H9 (cell line): ENCODE results near the gene EFCAB6. TPM values are rescaled to one million over a fixed set of nuclear protein-coding genes. Genes with fewer than 3 reads are reported as not detected.

Experiments
- DNase-seq: peaks from one replicate; pipeline ENCODE4 v3.0.0-alpha.2; 2017
- H2AFZ ChIP-seq: one replicate; pipeline ENCODE4 v1.6.1; 2013; ENCODE audit warnings: mild to moderate bottlenecking, low read length, control low read depth, moderate library complexity
- H2AK5ac ChIP-seq: 2 replicates; pipeline ENCODE4 v1.6.1; 2013; ENCODE audit warnings: low read length, control low read depth, mixed read lengths; ENCODE audit not compliant: insufficient read length
- H2BK120ac ChIP-seq: one replicate; pipeline ENCODE4 v1.6.1; 2013; ENCODE audit warnings: low read depth, mild to moderate bottlenecking, low read length, control low read depth, inconsistent platforms; ENCODE audit not compliant: poor library complexity, severe bottlenecking
- H2BK12ac ChIP-seq: 2 replicates; pipeline ENCODE4 v1.6.1; 2013; ENCODE audit warnings: low read length, control low read depth, mixed read lengths, low read depth; ENCODE audit not compliant: insufficient read length
- H2BK15ac ChIP-seq: 2 replicates; pipeline ENCODE4 v1.6.1; 2013; ENCODE audit warnings: low read depth, low read length, control low read depth
- H2BK20ac ChIP-seq: one replicate; pipeline ENCODE4 v1.6.1; 2013; ENCODE audit warnings: low read depth, mild to moderate bottlenecking, low read length, control low read depth, inconsistent platforms; ENCODE audit not compliant: poor library complexity, severe bottlenecking
- H2BK5ac ChIP-seq: 2 replicates; pipeline ENCODE4 v1.6.1; 2013; ENCODE audit warnings: low read length, control low read depth, mixed read lengths; ENCODE audit not compliant: insufficient read length
- H3K14ac ChIP-seq: 2 replicates; pipeline ENCODE4 v1.6.1; 2013; ENCODE audit warnings: low read length, control low read depth; ENCODE audit not compliant: insufficient read depth
- H3K18ac ChIP-seq: 2 replicates; pipeline ENCODE4 v1.6.1; 2013; ENCODE audit warnings: low read depth, mild to moderate bottlenecking, mixed read lengths, low read length, control low read depth; ENCODE audit not compliant: insufficient read length
- H3K23ac ChIP-seq: 2 replicates; pipeline ENCODE4 v1.6.1; 2013; ENCODE audit warnings: low read length, control low read depth, mixed read lengths, low read depth; ENCODE audit not compliant: insufficient read length
- H3K23me2 ChIP-seq: 2 replicates; pipeline ENCODE4 v1.6.1; 2013; ENCODE audit warnings: low read depth, mild to moderate bottlenecking, mixed read lengths, low read length, control low read depth; ENCODE audit not compliant: insufficient read length, poor library complexity, severe bottlenecking
- H3K27ac ChIP-seq: 2 replicates; pipeline ENCODE4 v1.5.1; 2013; ENCODE audit warnings: low read length, control low read depth, mixed read lengths, low read depth; ENCODE audit not compliant: insufficient read length
- H3K27me3 ChIP-seq: 2 replicates; pipeline ENCODE4 v1.6.1; 2013; ENCODE audit warnings: low read length, control low read depth, inconsistent platforms; ENCODE audit not compliant: insufficient read depth
- H3K4ac ChIP-seq: 2 replicates; pipeline ENCODE4 v1.6.1; 2013; ENCODE audit warnings: low read depth, mild to moderate bottlenecking, control low read depth, inconsistent platforms, low read length, moderate library complexity
- H3K4me1 ChIP-seq: 2 replicates; pipeline ENCODE4 v1.6.1; 2013; ENCODE audit warnings: low read length, control low read depth, inconsistent platforms; ENCODE audit not compliant: insufficient read depth
- H3K4me2 ChIP-seq: 2 replicates; pipeline ENCODE4 v1.6.1; 2013; ENCODE audit warnings: low read length, control low read depth, mixed read lengths; ENCODE audit not compliant: insufficient read length, insufficient read depth
- H3K56ac ChIP-seq: 2 replicates; pipeline ENCODE4 v1.6.1; 2013; ENCODE audit warnings: low read depth, mild to moderate bottlenecking, mixed read lengths, low read length, control low read depth; ENCODE audit not compliant: insufficient read length
- H3K79me1 ChIP-seq: 2 replicates; pipeline ENCODE4 v1.6.1; 2013; ENCODE audit warnings: low read depth, mild to moderate bottlenecking, moderate library complexity, low read length, control low read depth, inconsistent platforms; ENCODE audit not compliant: insufficient read depth, poor library complexity, severe bottlenecking
- H3K79me2 ChIP-seq: 2 replicates; pipeline ENCODE4 v1.6.1; 2013; ENCODE audit warnings: low read length, control low read depth, inconsistent platforms; ENCODE audit not compliant: insufficient read depth
- H3K9ac ChIP-seq: 2 replicates; pipeline ENCODE4 v1.6.1; 2013; ENCODE audit warnings: low read length, control low read depth, mixed read lengths; ENCODE audit not compliant: insufficient read length; ENCODE audit errors: extremely low read depth
- H3K9me3 ChIP-seq: one replicate; pipeline ENCODE4 v1.6.1; 2013; ENCODE audit warnings: low read depth, low read length, inconsistent platforms; ENCODE audit not compliant: control insufficient read depth
- H3T11ph ChIP-seq: one replicate; pipeline ENCODE4 v1.6.1; 2013; ENCODE audit warnings: mild to moderate bottlenecking, low read length, control low read depth, inconsistent platforms
- H4K20me1 ChIP-seq: one replicate; pipeline ENCODE4 v1.6.1; 2013; ENCODE audit not compliant: control insufficient read depth, insufficient read length, insufficient read depth
- H4K5ac ChIP-seq: 2 replicates; pipeline ENCODE4 v1.6.1; 2013; ENCODE audit warnings: low read depth, mild to moderate bottlenecking, mixed read lengths, low read length, control low read depth; ENCODE audit not compliant: insufficient read length
- H4K8ac ChIP-seq: replicated peaks from 2 replicates; pipeline ENCODE4 v1.6.1; 2013; ENCODE audit warnings: low read length, control low read depth, mixed read lengths, low read depth; ENCODE audit not compliant: insufficient read length
- H4K91ac ChIP-seq: 2 replicates; pipeline ENCODE4 v1.6.1; 2013; ENCODE audit warnings: low read depth, mild to moderate bottlenecking, moderate library complexity, mixed read lengths, low read length, control low read depth; ENCODE audit not compliant: insufficient read length
- H3K27ac Mint-ChIP-seq, 3 experiments: 2 replicates in 2 of 3; 3 replicates in 1 of 3; pipeline ENCODE4 v1.8.0; 2020 to 2021; ENCODE audit warnings: mixed read lengths in 3 of 3, mild to moderate bottlenecking in 1 of 3, moderate library complexity in 1 of 3
- H3K27me3 Mint-ChIP-seq: 2 replicates; pipeline ENCODE4 v1.8.0; 2021; ENCODE audit warnings: low read depth, mild to moderate bottlenecking, moderate library complexity, mixed read lengths
- H3K36me3 Mint-ChIP-seq, 3 experiments: 2 replicates in 2 of 3; 3 replicates in 1 of 3; pipeline ENCODE4 v1.8.0; 2020 to 2021; ENCODE audit warnings: low read depth in 3 of 3, mixed read lengths in 3 of 3; ENCODE audit not compliant: insufficient read depth in 1 of 3
- H3K4me1 Mint-ChIP-seq, 2 experiments: 2 replicates each; pipeline ENCODE4 v1.8.0; 2020; ENCODE audit warnings: mixed read lengths in 2 of 2
- H3K4me3 Mint-ChIP-seq, 2 experiments: 2 replicates in 1 of 2; 3 replicates in 1 of 2; pipeline ENCODE4 v1.8.0; 2020 to 2021; ENCODE audit warnings: mild to moderate bottlenecking in 2 of 2, mixed read lengths in 2 of 2, moderate library complexity in 1 of 2
- H3K9me3 Mint-ChIP-seq, 2 experiments: 2 replicates in 1 of 2; 3 replicates in 1 of 2; pipeline ENCODE4 v1.8.0; 2020; ENCODE audit warnings: mild to moderate bottlenecking in 2 of 2, mixed read lengths in 2 of 2, moderate library complexity in 1 of 2
- WGBS: extraction: QIAGEN DNeasy Blood & Tissue Kit; methylation state at CpG from one replicate; pipeline ENCODE4 v1.1.7; 2013; ENCODE audit warnings: missing lambda C conversion rate, low lambda C conversion rate, mixed read lengths; ENCODE audit not compliant: insufficient read length; ENCODE audit errors: extremely low coverage; 5-methylcytosine and 5-hydroxymethylcytosine counted together
- total RNA-seq: library from RNA; stranded (reverse); gene quantifications from 2 replicates; pipeline ENCODE4 v1.2.1, GENCODE V29; 2021
- TF ChIP-seq, protein P1 (sequence below): fragments of 200-600 bp; sonication (generic); conservative IDR thresholded peaks from 3 replicates; pipeline ENCODE4 v1.8.0; 2021; ENCODE audit warnings: antibody characterized with exemption, mild to moderate bottlenecking

Gene EFCAB6
- total RNA-seq, 1 experiment from 2014 or later = 0.31 TPM

DNA sequence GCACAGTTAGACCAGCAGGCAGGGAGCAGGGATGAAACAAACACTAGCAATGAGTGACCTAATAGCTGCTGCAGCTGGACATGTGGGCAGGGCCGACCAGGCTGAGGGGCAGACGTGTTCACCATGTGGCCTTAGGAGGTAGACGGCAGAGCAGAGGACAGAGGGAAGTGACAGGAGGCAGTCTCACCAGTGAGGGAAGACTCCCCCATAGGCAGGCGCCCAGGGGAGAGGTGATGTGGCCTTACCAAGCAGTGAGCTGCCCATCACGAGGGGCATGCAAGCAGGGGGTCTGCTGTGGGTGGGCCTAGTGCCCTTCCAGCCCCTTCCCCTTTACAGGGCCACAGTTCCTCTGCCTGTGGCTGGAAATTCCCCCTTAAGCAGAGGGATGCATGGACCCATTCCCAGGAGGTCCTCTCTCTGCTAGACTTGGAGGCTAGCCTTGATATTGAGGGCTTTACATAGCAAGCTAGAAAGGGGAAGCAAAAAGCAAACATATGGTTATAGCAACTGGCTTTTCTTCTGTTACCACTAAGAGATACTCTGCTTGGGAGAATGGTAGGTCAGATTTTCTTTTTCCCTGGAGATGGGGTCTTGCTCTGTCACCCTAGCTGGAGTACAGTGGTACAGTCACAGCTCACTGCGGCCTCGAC lies 332.7 kb downstream of the EFCAB6 start:
- H2BK12ac ChIP-seq = no peak overlapping the region
- TF ChIP-seq, protein P1, sequence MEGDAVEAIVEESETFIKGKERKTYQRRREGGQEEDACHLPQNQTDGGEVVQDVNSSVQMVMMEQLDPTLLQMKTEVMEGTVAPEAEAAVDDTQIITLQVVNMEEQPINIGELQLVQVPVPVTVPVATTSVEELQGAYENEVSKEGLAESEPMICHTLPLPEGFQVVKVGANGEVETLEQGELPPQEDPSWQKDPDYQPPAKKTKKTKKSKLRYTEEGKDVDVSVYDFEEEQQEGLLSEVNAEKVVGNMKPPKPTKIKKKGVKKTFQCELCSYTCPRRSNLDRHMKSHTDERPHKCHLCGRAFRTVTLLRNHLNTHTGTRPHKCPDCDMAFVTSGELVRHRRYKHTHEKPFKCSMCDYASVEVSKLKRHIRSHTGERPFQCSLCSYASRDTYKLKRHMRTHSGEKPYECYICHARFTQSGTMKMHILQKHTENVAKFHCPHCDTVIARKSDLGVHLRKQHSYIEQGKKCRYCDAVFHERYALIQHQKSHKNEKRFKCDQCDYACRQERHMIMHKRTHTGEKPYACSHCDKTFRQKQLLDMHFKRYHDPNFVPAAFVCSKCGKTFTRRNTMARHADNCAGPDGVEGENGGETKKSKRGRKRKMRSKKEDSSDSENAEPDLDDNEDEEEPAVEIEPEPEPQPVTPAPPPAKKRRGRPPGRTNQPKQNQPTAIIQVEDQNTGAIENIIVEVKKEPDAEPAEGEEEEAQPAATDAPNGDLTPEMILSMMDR = no peak
- H2AK5ac ChIP-seq = no peak overlapping the region
- no peaks in the 10 kb centered on the region for H3K27me3 ChIP-seq
- no peak overlapping the region for H2BK5ac ChIP-seq
- no peak overlapping the region for H3K14ac ChIP-seq
- H4K91ac ChIP-seq = no peak overlapping the region
- WGBS = no CpG with 5 or more reads among the region's 7 CpGs
- H2BK15ac ChIP-seq = no peak overlapping the region
- no peak overlapping the region for H3K4me2 ChIP-seq
- peak overlapping the region; percentile 22 for H4K5ac ChIP-seq
- H3K4ac ChIP-seq = no peak overlapping the region
- H3K23ac ChIP-seq = no peak overlapping the region
- no peaks in the 10 kb centered on the region for H3K9me3 ChIP-seq
- no peak overlapping the region for H3K56ac ChIP-seq
- H3K4me1 Mint-ChIP-seq = peaks cover 11 to 14% of the 10 kb centered on the region in 2 experiments
- H3K27me3 Mint-ChIP-seq = peaks cover 9% of the 10 kb centered on the region; the same call in 1 of the 2 replicates
- no peak overlapping the region for H2AFZ ChIP-seq
- no peaks in the 10 kb centered on the region for H3K36me3 Mint-ChIP-seq
- H3K27ac Mint-ChIP-seq = no peak overlapping the region
- H3K4me1 ChIP-seq = no peaks in the 10 kb centered on the region
- H2BK20ac ChIP-seq = no peak overlapping the region
- no peaks in the 10 kb centered on the region for H3K79me2 ChIP-seq
- H3K23me2 ChIP-seq = no peaks in the 10 kb centered on the region
- no peak overlapping the region for H3K9ac ChIP-seq
- DNase-seq = no peak
- no peak overlapping the region for H3T11ph ChIP-seq
- no peak overlapping the region for H3K27ac ChIP-seq
- H3K9me3 Mint-ChIP-seq = no peaks in the 10 kb centered on the region
- no peak overlapping the region for H4K8ac ChIP-seq
- H3K18ac ChIP-seq = no peak overlapping the region
- H2BK120ac ChIP-seq = no peak overlapping the region
- no peaks in the 10 kb centered on the region for H4K20me1 ChIP-seq
- H3K79me1 ChIP-seq = no peaks in the 10 kb centered on the region
- no peak overlapping the region for H3K4me3 Mint-ChIP-seq

Other genes with a start within 250 kb of the EFCAB6 start
- gene SULT4A1, start 50.2 kb upstream of the EFCAB6 start, total RNA-seq = 15.0 and 16.2 TPM in 2 replicates
- gene PNPLA5, start 79.7 kb upstream of the EFCAB6 start, total RNA-seq = 5.2 and 5.5 TPM in 2 replicates
- 16.5 and 17.5 TPM in 2 replicates for gene PNPLA3, start 111.5 kb upstream of the EFCAB6 start, total RNA-seq
- gene SAMM50, start 143.1 kb upstream of the EFCAB6 start, total RNA-seq = 56.6 and 57.2 TPM in 2 replicates
- 15.6 and 17.2 TPM in 2 replicates for gene PARVB, start 212.0 kb upstream of the EFCAB6 start, total RNA-seq